Mesothelial cell of epicardium (in vitro differentiated cells): ENCODE data around the gene DENND10. TPM values are rescaled to one million over a fixed set of nuclear protein-coding genes. Genes with fewer than 3 reads are reported as not detected.
"Not testable (repeated sequence)": the region's sequence is repeated elsewhere in the genome, so short reads cannot be mapped to it uniquely, and the experiment has no call there.

Experiments used
- DNase-seq, 2 experiments: peaks; one replicate each; pipeline ENCODE4 v3.0.0; 2021; ENCODE audit warnings: low spot score in 2 of 2; ENCODE audit not compliant: unreplicated experiment in 2 of 2
- H3K27ac Mint-ChIP-seq: 2 replicates; pipeline ENCODE4 v1.8.0; 2021; ENCODE audit warnings: mixed read lengths
- H3K27me3 Mint-ChIP-seq: 2 replicates; pipeline ENCODE4 v1.8.0; 2021; ENCODE audit warnings: low read depth, mixed read lengths
- H3K36me3 Mint-ChIP-seq: 2 replicates; pipeline ENCODE4 v1.8.0; 2021; ENCODE audit warnings: mixed read lengths
- H3K4me1 Mint-ChIP-seq: 2 replicates; pipeline ENCODE4 v1.8.0; 2021; ENCODE audit warnings: mixed read lengths
- H3K4me3 Mint-ChIP-seq: 2 replicates; pipeline ENCODE4 v1.8.0; 2021; ENCODE audit warnings: mild to moderate bottlenecking, moderate library complexity, mixed read lengths
- H3K9me3 Mint-ChIP-seq: 2 replicates; pipeline ENCODE4 v1.8.0; 2021; ENCODE audit warnings: mixed read lengths
- CTCF ChIP-seq: fragments of 200-600 bp; sonication (generic); IDR thresholded peaks from one replicate; pipeline ENCODE4 v1.5.0; 2021; ENCODE audit warnings: antibody characterized with exemption; ENCODE audit not compliant: unreplicated experiment
- total RNA-seq: library from RNA; stranded (reverse); gene quantifications from 3 replicates; pipeline ENCODE4 v1.2.1, GENCODE V29; 2021

Gene DENND10
- total RNA-seq, 1 donor from 2014 or later, result 39.6 TPM

GRCh38 chr10:119132521-119133345 is 28.8 kb downstream of the DENND10 start:
- Mint-ChIP-seq H3K27ac (no peak overlapping the region), H3K27me3 (no peaks in the 10 kb centered on the region), H3K4me1 (no peaks in the 10 kb centered on the region), H3K9me3 (no peaks in the 10 kb centered on the region), H3K4me3 (no peak overlapping the region), H3K36me3 (peaks cover 49% of the 10 kb centered on the region)
- TF ChIP-seq CTCF, result no peak
- DNase-seq, result no peak

- no peak overlapping the region for H3K4me3 Mint-ChIP-seq
- DNase-seq, result no peak
- H3K4me1 Mint-ChIP-seq, result no peaks in the 10 kb centered on the region
- no peaks in the 10 kb centered on the region for H3K27me3 Mint-ChIP-seq
- peaks cover 45% of the 10 kb centered on the region for H3K36me3 Mint-ChIP-seq
- no peaks in the 10 kb centered on the region for H3K9me3 Mint-ChIP-seq
- no peak for TF ChIP-seq CTCF
- H3K27ac Mint-ChIP-seq, result no peak overlapping the region
These were observed 30.0 kb downstream of the DENND10 start for GRCh38 chr10:119133949-119134348.

- DNase-seq, result no peak
- Mint-ChIP-seq H3K27me3 (no peaks in the 10 kb centered on the region), H3K27ac (no peak overlapping the region), H3K4me1 (no peaks in the 10 kb centered on the region), H3K36me3 (peaks cover 37% of the 10 kb centered on the region), H3K4me3 (no peak overlapping the region), H3K9me3 (no peaks in the 10 kb centered on the region)
- no peak for TF ChIP-seq CTCF
These were observed 31.6 kb downstream of the DENND10 start for GRCh38 chr10:119135513-119135881.

GRCh38 chr10:119136084-119136483 is 32.2 kb downstream of the DENND10 start:
- H3K27ac Mint-ChIP-seq, result no peak overlapping the region
- peaks cover 34% of the 10 kb centered on the region for H3K36me3 Mint-ChIP-seq
- TF ChIP-seq CTCF, result no peak
- H3K27me3 Mint-ChIP-seq, result no peaks in the 10 kb centered on the region
- no peaks in the 10 kb centered on the region for H3K9me3 Mint-ChIP-seq
- DNase-seq, result no peak
- H3K4me1 Mint-ChIP-seq, result no peaks in the 10 kb centered on the region
- H3K4me3 Mint-ChIP-seq, result no peak overlapping the region

- H3K4me3 Mint-ChIP-seq, H3K27me3 Mint-ChIP-seq, H3K4me1 Mint-ChIP-seq, H3K27ac Mint-ChIP-seq, DNase-seq, H3K9me3 Mint-ChIP-seq: not testable (repeated sequence)
- peaks cover 25% of the 10 kb centered on the region for H3K36me3 Mint-ChIP-seq
These were observed 34.0 kb downstream of the DENND10 start for GRCh38 chr10:119137878-119138277.

GRCh38 chr10:119138346-119139306 is 34.7 kb downstream of the DENND10 start:
- Mint-ChIP-seq H3K4me3 (no peak overlapping the region), H3K4me1 (no peaks in the 10 kb centered on the region), H3K9me3 (no peaks in the 10 kb centered on the region), H3K27me3 (no peaks in the 10 kb centered on the region), H3K36me3 (peaks cover 22% of the 10 kb centered on the region), H3K27ac (no peak overlapping the region)
- TF ChIP-seq CTCF, result no peak
- no peak for DNase-seq
